GM12873 (cell line): Measurements from ENCODE around the gene FCSK.

Source experiments
- TF ChIP-seq, protein P1 (sequence below): IDR thresholded peaks from 2 replicates; pipeline ENCODE4 v1.5.1; 2012; ENCODE audit warnings: low read depth, mild to moderate bottlenecking, moderate library complexity, low read length, control low read depth; ENCODE audit not compliant: insufficient read depth; ENCODE audit errors: missing control alignments

Gene FCSK

DNA sequence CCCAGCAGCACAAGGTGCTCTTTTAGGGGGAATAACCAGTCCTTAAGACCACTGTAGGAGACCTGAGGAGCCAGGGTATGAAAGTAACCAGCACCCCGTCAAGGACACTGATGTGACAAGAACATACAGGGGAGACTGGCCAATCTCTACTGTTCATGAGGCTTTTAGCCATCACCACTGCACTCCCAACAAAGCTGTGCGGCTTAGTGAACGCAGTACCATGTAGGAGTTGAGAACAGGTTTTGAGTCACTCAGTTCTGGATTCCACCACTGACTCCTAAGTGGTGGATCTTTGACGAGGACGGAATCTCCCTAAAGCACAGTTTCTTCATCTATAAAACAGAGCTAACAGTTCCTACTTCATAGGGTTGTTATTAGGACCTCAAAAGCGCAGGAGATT is 42.1 kb downstream of the FCSK start:
- TF ChIP-seq, protein P1, sequence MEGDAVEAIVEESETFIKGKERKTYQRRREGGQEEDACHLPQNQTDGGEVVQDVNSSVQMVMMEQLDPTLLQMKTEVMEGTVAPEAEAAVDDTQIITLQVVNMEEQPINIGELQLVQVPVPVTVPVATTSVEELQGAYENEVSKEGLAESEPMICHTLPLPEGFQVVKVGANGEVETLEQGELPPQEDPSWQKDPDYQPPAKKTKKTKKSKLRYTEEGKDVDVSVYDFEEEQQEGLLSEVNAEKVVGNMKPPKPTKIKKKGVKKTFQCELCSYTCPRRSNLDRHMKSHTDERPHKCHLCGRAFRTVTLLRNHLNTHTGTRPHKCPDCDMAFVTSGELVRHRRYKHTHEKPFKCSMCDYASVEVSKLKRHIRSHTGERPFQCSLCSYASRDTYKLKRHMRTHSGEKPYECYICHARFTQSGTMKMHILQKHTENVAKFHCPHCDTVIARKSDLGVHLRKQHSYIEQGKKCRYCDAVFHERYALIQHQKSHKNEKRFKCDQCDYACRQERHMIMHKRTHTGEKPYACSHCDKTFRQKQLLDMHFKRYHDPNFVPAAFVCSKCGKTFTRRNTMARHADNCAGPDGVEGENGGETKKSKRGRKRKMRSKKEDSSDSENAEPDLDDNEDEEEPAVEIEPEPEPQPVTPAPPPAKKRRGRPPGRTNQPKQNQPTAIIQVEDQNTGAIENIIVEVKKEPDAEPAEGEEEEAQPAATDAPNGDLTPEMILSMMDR = peak; percentile 2

DNA sequence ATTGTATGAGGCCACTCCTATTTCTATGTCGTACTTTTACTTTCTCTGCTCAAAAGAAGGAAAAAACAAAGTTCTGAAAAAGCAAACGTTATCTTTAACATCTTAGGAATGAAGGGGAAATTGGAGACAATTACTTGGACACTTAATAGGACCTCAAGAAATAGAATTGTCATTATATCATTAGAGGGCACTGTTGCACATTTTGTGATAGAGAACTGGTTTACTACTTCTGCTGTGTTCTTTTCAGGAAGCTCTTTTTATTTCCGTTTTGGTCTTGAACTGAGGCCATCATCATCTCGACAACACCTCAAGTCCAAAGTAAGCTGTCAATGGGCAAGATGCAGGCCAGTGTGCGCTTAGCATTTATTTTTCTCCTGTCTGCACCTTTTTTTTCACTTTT is 54.4 kb downstream of the FCSK start:
- TF ChIP-seq, protein P1 = peak; percentile 29

DNA sequence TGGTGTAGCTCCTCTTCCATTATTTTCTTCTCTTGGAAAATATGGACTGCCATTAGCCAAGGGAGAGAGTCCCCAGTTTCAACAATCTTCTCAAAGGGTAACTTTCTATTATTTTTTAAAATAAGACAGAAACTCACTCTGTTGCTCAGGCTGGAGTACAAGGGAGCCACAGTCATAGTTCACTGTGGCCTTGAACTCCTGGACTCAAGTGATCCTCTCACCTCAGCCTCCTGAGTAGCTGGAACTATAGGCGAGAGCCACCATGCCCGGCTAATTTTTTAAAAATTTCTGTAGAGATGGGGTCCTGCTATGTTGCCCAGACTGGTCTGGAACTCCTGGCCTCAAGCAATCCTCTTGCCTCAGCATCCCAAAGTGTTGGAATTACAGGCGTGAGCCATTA is 55.8 kb downstream of the FCSK start:
- TF ChIP-seq, protein P1 = no peak

DNA sequence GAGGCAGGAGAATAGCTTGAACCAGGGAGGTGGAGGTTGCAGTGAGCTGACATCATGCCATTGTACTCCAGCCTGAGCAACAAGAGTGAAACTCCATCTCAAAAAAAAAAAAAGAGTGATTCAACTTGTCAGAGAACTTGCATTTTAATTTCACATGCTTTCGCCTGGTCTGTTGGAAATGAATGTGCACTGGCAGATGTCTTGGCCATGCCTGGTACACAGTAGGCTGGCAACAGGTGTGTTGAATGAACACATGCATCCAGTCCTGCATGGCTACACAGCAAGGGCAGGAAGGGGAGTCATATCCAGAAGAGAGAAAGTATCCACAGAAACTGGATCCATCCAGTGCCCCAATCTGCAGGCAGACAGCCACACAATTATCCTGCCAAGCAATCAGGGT is 57.4 kb downstream of the FCSK start:
- TF ChIP-seq, protein P1 = no peak

DNA sequence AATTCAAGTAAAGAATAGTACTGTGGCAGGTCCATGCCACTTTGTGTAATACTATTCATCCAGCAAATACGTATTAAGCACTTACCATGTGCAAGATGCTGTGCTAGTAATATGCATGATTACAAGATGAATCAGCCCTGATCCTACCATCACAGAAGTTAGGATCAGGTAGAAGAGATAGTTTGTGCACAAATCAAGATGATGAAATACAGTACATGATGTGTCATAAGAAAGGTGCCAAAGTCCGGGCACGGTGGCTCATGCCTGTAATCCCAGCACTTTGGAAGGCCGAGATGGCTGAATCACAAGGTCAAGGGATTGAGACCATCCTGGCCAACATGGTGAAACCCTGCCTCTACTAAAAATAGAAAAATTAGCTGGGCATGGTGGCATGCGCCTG is 58.1 kb downstream of the FCSK start:
- TF ChIP-seq, protein P1 = no peak

DNA sequence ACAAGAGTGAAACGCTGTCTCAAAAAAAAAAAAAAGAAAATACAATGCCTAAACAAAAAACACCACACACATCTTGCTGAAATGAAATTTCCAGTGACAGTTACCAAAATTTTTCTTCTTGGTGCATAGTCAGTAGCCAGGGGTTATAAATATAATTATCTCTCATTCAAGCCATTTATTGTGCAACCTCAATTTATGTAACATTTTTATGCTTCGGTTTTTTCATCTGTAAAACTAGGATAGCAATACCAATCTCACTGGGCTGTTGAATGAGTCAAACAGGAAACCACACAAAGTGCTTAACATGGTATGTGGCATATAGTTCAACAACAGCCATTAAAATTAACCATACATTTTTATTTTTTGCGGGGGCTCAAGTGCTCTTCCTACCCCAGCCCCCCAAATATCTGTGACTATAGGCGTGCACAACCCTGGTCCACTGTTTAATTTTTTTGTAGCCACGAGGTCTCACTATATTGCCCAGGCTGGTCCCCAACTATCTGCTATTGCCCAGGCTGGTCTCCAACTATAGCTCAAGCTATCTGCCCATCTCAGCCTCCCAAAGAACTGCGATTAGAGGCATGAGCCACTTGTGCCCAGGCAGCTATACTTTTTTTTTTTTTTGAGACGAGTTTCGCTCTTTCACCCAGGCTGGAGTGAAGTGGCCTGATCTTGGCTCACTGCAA is 66.4 kb downstream of the FCSK start:
- TF ChIP-seq, protein P1 = no peak

DNA sequence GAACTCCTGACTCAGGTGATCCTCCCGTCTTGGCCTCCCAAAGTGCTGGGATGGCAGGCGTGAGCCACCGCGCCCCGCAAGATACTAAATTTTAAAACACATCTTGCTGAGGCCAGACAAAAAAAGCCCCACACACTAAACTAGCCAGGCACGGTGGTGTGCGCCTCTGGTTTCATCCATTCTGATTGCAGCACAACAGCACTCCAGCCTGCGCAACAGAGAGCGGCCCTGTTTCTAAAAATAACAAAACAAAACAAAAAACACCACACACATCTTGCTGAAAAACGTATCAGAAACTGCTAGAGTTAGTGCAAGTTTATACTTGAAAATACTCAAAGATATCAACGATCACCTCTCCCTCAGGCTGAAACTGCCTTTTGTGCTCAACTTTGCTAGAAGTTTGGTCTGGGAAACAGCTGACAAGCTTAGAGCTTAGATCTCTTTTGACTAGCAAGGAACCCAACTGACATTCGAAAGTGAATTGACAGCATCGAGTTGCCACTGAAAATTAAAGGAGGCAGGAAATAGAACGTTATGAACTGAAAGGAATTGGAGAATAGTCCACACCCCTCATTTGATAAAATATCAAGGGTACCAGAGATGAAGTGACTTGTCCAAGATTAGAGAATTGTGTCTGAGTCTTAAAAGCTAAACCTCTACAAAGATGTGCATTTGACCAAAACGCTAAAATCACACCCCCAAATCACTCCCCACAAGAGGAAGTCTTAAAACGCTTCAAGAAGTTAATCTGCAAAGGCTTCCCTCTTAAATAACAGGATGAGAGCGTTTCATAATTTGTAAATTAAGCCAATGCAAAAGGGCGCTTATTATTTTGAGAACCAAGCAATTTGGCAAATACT is 68.1 kb downstream of the FCSK start:
- TF ChIP-seq, protein P1 = no peak
